Measurements from ENCODE around the gene HM13. TPM values are rescaled to one million over a fixed set of nuclear protein-coding genes. Genes with fewer than 3 reads are reported as not detected.

The HM13 gene
- total RNA-seq, 1 experiment from 2014 or later, result 183 TPM

DNA sequence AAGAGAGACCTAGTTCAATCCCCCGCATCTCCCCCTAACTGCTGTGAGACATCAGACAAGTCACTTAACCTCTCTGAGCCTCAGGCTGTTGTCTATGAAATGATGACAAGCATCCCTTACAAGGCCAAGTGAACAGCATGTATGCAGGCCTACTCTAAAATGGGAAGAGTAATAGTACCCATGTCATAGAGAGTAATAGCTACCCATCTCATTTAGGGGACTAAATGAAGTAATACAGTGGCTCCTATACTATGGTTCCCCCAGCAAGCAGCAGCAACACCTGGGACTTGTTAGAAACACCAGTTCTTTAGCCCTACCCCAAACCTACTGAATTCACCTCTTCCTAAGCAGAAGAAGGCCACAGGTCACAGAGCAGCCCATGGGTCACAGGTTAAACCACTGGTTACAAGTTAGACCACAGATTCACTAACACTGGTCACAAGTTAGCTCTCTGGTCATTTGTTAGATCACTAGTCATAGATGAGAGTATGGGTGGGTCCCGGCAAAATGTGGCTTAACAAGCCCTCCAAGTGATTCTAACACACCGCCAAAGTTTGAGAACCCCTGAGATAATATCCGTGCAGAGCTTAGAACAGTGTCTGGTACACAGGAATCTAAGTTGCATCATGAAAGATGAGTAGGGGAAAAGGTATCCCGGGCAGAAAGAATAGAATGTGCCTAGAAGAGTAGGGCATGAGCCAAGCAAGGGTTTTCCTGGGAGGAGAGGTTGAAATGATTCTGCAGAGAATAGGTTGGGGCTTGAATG, 40.7 kb upstream of the HM13 start (continued):
- TF ChIP-seq, protein P1, sequence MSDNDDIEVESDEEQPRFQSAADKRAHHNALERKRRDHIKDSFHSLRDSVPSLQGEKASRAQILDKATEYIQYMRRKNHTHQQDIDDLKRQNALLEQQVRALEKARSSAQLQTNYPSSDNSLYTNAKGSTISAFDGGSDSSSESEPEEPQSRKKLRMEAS (IDR thresholded peaks at IDR 0.05), result no peak
- TF ChIP-seq ELF1 (IDR thresholded peaks at IDR 0.05; ENCODE audit: borderline replicate concordance, low read depth) (no peak), SRF (IDR thresholded peaks at IDR 0.05; ENCODE audit: low read depth) (no peak), EZH2phosphoT487 (IDR thresholded peaks at IDR 0.05; ENCODE audit: borderline replicate concordance) (no peak), RAD21 (IDR thresholded peaks at IDR 0.05; ENCODE audit: low read depth) (no peak), FOSL1 (IDR thresholded peaks at IDR 0.05; ENCODE audit: low read depth) (no peak)
- TF ChIP-seq, protein P2, sequence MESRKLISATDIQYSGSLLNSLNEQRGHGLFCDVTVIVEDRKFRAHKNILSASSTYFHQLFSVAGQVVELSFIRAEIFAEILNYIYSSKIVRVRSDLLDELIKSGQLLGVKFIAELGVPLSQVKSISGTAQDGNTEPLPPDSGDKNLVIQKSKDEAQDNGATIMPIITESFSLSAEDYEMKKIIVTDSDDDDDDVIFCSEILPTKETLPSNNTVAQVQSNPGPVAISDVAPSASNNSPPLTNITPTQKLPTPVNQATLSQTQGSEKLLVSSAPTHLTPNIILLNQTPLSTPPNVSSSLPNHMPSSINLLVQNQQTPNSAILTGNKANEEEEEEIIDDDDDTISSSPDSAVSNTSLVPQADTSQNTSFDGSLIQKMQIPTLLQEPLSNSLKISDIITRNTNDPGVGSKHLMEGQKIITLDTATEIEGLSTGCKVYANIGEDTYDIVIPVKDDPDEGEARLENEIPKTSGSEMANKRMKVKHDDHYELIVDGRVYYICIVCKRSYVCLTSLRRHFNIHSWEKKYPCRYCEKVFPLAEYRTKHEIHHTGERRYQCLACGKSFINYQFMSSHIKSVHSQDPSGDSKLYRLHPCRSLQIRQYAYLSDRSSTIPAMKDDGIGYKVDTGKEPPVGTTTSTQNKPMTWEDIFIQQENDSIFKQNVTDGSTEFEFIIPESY (IDR thresholded peaks at IDR 0.05; ENCODE audit: extremely low read depth, insufficient replicate concordance, low read length), result no peak
- TF ChIP-seq, protein P3, sequence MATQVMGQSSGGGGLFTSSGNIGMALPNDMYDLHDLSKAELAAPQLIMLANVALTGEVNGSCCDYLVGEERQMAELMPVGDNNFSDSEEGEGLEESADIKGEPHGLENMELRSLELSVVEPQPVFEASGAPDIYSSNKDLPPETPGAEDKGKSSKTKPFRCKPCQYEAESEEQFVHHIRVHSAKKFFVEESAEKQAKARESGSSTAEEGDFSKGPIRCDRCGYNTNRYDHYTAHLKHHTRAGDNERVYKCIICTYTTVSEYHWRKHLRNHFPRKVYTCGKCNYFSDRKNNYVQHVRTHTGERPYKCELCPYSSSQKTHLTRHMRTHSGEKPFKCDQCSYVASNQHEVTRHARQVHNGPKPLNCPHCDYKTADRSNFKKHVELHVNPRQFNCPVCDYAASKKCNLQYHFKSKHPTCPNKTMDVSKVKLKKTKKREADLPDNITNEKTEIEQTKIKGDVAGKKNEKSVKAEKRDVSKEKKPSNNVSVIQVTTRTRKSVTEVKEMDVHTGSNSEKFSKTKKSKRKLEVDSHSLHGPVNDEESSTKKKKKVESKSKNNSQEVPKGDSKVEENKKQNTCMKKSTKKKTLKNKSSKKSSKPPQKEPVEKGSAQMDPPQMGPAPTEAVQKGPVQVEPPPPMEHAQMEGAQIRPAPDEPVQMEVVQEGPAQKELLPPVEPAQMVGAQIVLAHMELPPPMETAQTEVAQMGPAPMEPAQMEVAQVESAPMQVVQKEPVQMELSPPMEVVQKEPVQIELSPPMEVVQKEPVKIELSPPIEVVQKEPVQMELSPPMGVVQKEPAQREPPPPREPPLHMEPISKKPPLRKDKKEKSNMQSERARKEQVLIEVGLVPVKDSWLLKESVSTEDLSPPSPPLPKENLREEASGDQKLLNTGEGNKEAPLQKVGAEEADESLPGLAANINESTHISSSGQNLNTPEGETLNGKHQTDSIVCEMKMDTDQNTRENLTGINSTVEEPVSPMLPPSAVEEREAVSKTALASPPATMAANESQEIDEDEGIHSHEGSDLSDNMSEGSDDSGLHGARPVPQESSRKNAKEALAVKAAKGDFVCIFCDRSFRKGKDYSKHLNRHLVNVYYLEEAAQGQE (IDR thresholded peaks at IDR 0.05; ENCODE audit: low read depth), result no peak

All from HCT116 (cell line).